ENCODE data around the gene RALA.

Gene RALA

GRCh38 chr7:39621784-39622411, 1.5 kb upstream of the RALA start:
- TF ChIP-seq CTCF (IDR thresholded peaks at IDR 0.05) (no peak), ZFX (IDR thresholded peaks at IDR 0.05; ENCODE audit: borderline replicate concordance) (no peak)

GRCh38 chr7:39622609-39623008, 763 bp upstream of the RALA start:
- TF ChIP-seq ZFX (IDR thresholded peaks at IDR 0.05; ENCODE audit: borderline replicate concordance) (no peak), CTCF (IDR thresholded peaks at IDR 0.05) (no peak)

More at GRCh38 chr7:39621784-39622411, 1.5 kb upstream of the RALA start:
- H3K27ac ChIP-seq = no peak overlapping the region

GRCh38 chr7:39623732-39624441, 515 bp downstream of the RALA start:
- peak overlapping the region; percentile 79 for H3K27ac ChIP-seq
- TF ChIP-seq ZFX (IDR thresholded peaks at IDR 0.05; ENCODE audit: borderline replicate concordance) (no peak), CTCF (IDR thresholded peaks at IDR 0.05) (no peak)

More at GRCh38 chr7:39622609-39623008, 763 bp upstream of the RALA start:
- peak overlapping the region; percentile 79 for H3K27ac ChIP-seq

- TF ChIP-seq CTCF (IDR thresholded peaks at IDR 0.05) = no peak
- no peak for TF ChIP-seq ZFX (IDR thresholded peaks at IDR 0.05; ENCODE audit: borderline replicate concordance)
- peak overlapping the region; percentile 79 for H3K27ac ChIP-seq
Observed at GRCh38 chr7:39624442-39624807, 1.1 kb downstream of the RALA start.

GRCh38 chr7:39624935-39625694, 1.7 kb downstream of the RALA start:
- no peak overlapping the region for H3K27ac ChIP-seq
- TF ChIP-seq ZFX (IDR thresholded peaks at IDR 0.05; ENCODE audit: borderline replicate concordance) (no peak), CTCF (IDR thresholded peaks at IDR 0.05) (no peak)

- TF ChIP-seq CTCF (IDR thresholded peaks at IDR 0.05) (no peak), ZFX (IDR thresholded peaks at IDR 0.05; ENCODE audit: borderline replicate concordance) (no peak)
- no peak overlapping the region for H3K27ac ChIP-seq
Observed at GRCh38 chr7:39631736-39632308, 8.4 kb downstream of the RALA start.

Measured in 22Rv1 (cell line).